K562 (cell line): ENCODE results near the gene CPZ. TPM values are rescaled to one million over a fixed set of nuclear protein-coding genes. Genes with fewer than 3 reads are reported as not detected.

Source experiments
- ATAC-seq: fragments of 200-7000 bp; cut with Tn5 transposase; 3 replicates; pipeline ENCODE4 v1.9.1; 2020; ENCODE audit warnings: moderate library complexity
- BruUV-seq: library from RNA; stranded (reverse); fragments of 400-500 nt; replicated peaks from 2 replicates; lab custom pipeline; 2021; lab: Mats Ljungman, UMichigan
- CTCF ChIA-PET: fragments of 300-600 bp; formaldehyde crosslinking; extraction: SDS; loops from one replicate; lab custom pipeline; 2021; ENCODE audit warnings: low intra/inter-chr PET ratio; lab: Yijun Ruan, JAX
- POLR2A ChIA-PET: fragments of 300-600, 350-650 bp; sonication (Branson Sonifier 250); formaldehyde crosslinking; extraction: SDS; loops from one replicate; lab custom pipeline; 2021; ENCODE audit warnings: antibody characterized with exemption, inconsistent platforms; lab: Yijun Ruan, JAX
- DNase-seq, 4 experiments: peaks; one replicate each; pipeline versions ENCODE4 v3.0.0 to v3.0.0-alpha.2; 2011 to 2018; ENCODE audit warnings: low spot score in 3 of 4, mixed read lengths in 3 of 4; ENCODE audit errors: extremely low read depth in 1 of 4
- FAIRE-seq: peaks from 2 replicates; lab custom pipeline; 2011; peaks lifted over from hg19 to GRCh38; lab: Jason Lieb, UNC
- H2AFZ ChIP-seq: 2 replicates; pipeline ENCODE4 v1.6.0; 2011; ENCODE audit warnings: low read depth, low read length, control low read depth, inconsistent platforms
- H3K27ac ChIP-seq: fragments of 200-600 bp; 3 replicates; pipeline ENCODE4 v1.8.0; 2011; ENCODE audit warnings: low read depth, mild to moderate bottlenecking, control low read depth, inconsistent platforms, low read length, moderate library complexity, mixed read lengths; ENCODE audit errors: extremely low read depth
- H3K27me3 ChIP-seq, 2 experiments: fragments of 300-600 bp in 1 of 2; 2 replicates in 1 of 2; 3 replicates in 1 of 2; pipeline versions ENCODE4 v1.6.0 to v1.8.0; 2011; ENCODE audit warnings: inconsistent platforms in 2 of 2, low read length in 2 of 2, mild to moderate bottlenecking in 1 of 2, mixed read lengths in 1 of 2, moderate library complexity in 1 of 2; ENCODE audit not compliant: control insufficient read depth in 2 of 2, insufficient read depth in 2 of 2
- H3K36me3 ChIP-seq: fragments of 300-600 bp; 3 replicates; pipeline ENCODE4 v1.8.0; 2011; ENCODE audit warnings: mild to moderate bottlenecking, low read length, inconsistent platforms; ENCODE audit not compliant: control insufficient read depth, insufficient read depth
- H3K4me1 ChIP-seq, 2 experiments: fragments of 200-600 bp in 1 of 2; replicated peaks in 1 of 2; 2 replicates in 1 of 2; 3 replicates in 1 of 2; pipeline versions ENCODE4 v1.5.1 to v1.8.0; 2011; ENCODE audit warnings: inconsistent platforms in 2 of 2, low read length in 2 of 2, mild to moderate bottlenecking in 1 of 2, mixed read lengths in 1 of 2, moderate library complexity in 1 of 2; ENCODE audit not compliant: control insufficient read depth in 2 of 2, insufficient read depth in 2 of 2
- H3K4me2 ChIP-seq: 2 replicates; pipeline ENCODE4 v1.6.1; 2011; ENCODE audit warnings: low read length, control low read depth, inconsistent platforms, mixed read lengths; ENCODE audit not compliant: insufficient read depth
- H3K4me3 ChIP-seq: fragments of 200-600 bp; sonication (generic), shearing (Covaris generic); 2 replicates; pipeline ENCODE4 v1.5.1; 2016; ENCODE audit warnings: control low read depth, inconsistent platforms
- H3K79me2 ChIP-seq: fragments of 200-600 bp; 3 replicates; pipeline ENCODE4 v1.8.0; 2011; ENCODE audit warnings: low read length, inconsistent platforms; ENCODE audit not compliant: control insufficient read depth, insufficient read depth
- H3K9ac ChIP-seq, 2 experiments: 2 replicates each; pipeline versions ENCODE4 v1.6.0 to v1.6.1; 2011; ENCODE audit warnings: low read depth in 2 of 2, low read length in 2 of 2, control low read depth in 1 of 2, inconsistent platforms in 1 of 2, mild to moderate bottlenecking in 1 of 2, mixed read lengths in 1 of 2; ENCODE audit not compliant: insufficient read depth in 1 of 2
- H3K9me1 ChIP-seq: one replicate; pipeline ENCODE4 v1.6.0; 2011; ENCODE audit warnings: inconsistent platforms, mild to moderate bottlenecking, low read length, moderate library complexity; ENCODE audit not compliant: control insufficient read depth, insufficient read depth
- H3K9me3 ChIP-seq: replicated peaks from 2 replicates; pipeline ENCODE4 v1.5.1; 2011; ENCODE audit warnings: low read depth, low read length, inconsistent platforms; ENCODE audit not compliant: control insufficient read depth, insufficient read depth
- H4K20me1 ChIP-seq: replicated peaks from 2 replicates; pipeline ENCODE4 v1.6.1; 2011; ENCODE audit warnings: low read length, inconsistent platforms, mixed read lengths; ENCODE audit not compliant: control insufficient read depth, insufficient read depth
- CBX3 ChIP-seq, 2 experiments: IDR thresholded peaks; 1 replicate in 1 of 2; 2 replicates in 1 of 2; pipeline ENCODE4 v1.6.1; 2012; ENCODE audit warnings: inconsistent platforms in 2 of 2, low read length in 2 of 2, borderline replicate concordance in 1 of 2, control low read depth in 1 of 2
- DDX20 ChIP-seq: fragments of 450-650 bp; IDR thresholded peaks from 2 replicates; pipeline ENCODE4 v1.6.1; 2016; ENCODE audit warnings: missing genetic modification characterization, low read depth, mild to moderate bottlenecking, missing compliant biosample characterization, moderate library complexity
- EWSR1 ChIP-seq: fragments of 450-650 bp; IDR thresholded peaks from 2 replicates; pipeline ENCODE4 v1.6.1; 2018; ENCODE audit warnings: borderline replicate concordance, mild to moderate bottlenecking, low read depth, moderate library complexity; ENCODE audit not compliant: partially characterized antibody
- IRF9 ChIP-seq: fragments of 450-650 bp; IDR thresholded peaks from 2 replicates; pipeline ENCODE4 v1.6.1; 2016; ENCODE audit warnings: missing biosample characterization, missing genetic modification characterization
- KAT7 ChIP-seq: sonication (generic); formaldehyde crosslinking; IDR thresholded peaks from 2 replicates; pipeline ENCODE4 v1.8.0; 2022; ENCODE audit warnings: missing genetic modification reagents, mild to moderate bottlenecking, borderline replicate concordance
- LARP7 ChIP-seq: fragments of 450-650 bp; IDR thresholded peaks from 2 replicates; pipeline ENCODE4 v1.6.1; 2016
- MAFG ChIP-seq: fragments of 450-650 bp; conservative IDR thresholded peaks from 2 replicates; pipeline ENCODE4 v1.6.1; 2016; ENCODE audit warnings: missing genetic modification characterization, missing compliant biosample characterization
- MAFK ChIP-seq: IDR thresholded peaks from 2 replicates; pipeline ENCODE4 v1.6.1; 2011; ENCODE audit warnings: low read length, improper control_type of control experiment
- MXI1 ChIP-seq: IDR thresholded peaks from 2 replicates; pipeline ENCODE4 v1.6.1; 2011; ENCODE audit warnings: low read depth, mild to moderate bottlenecking, improper control_type of control experiment, low read length
- SLC30A9 ChIP-seq: fragments of 250-450 bp; sonication (Bioruptor Pico); IDR thresholded peaks from 2 replicates; pipeline ENCODE4 v1.8.0; 2022; ENCODE audit warnings: mild to moderate bottlenecking, moderate library complexity
- TCF3 ChIP-seq: sonication (generic); formaldehyde crosslinking; IDR thresholded peaks from 2 replicates; pipeline ENCODE4 v1.4.0; 2020; ENCODE audit warnings: mild to moderate bottlenecking, missing genetic modification reagents
- THRA ChIP-seq: fragments of 450-650 bp; IDR thresholded peaks from 2 replicates; pipeline ENCODE4 v1.6.1; 2017; ENCODE audit warnings: mild to moderate bottlenecking, moderate library complexity
- ZNF175 ChIP-seq: fragments of 200-800 bp; sonication (Bioruptor generic); IDR thresholded peaks from 2 replicates; pipeline ENCODE4 v1.6.1; 2016; ENCODE audit warnings: low read depth, mild to moderate bottlenecking, missing genetic modification characterization, missing compliant biosample characterization
- ZNF449 ChIP-seq: fragments of 250-450 bp; sonication (Bioruptor Pico); IDR thresholded peaks from 2 replicates; pipeline ENCODE4 v1.8.0; 2022; ENCODE audit warnings: moderate library complexity, mild to moderate bottlenecking, inconsistent platforms
- ZZZ3 ChIP-seq: fragments of 450-650 bp; IDR thresholded peaks from 2 replicates; pipeline ENCODE4 v1.6.1; 2016; ENCODE audit warnings: antibody characterized with exemption, mild to moderate bottlenecking, moderate library complexity
- WGBS: fragments of 100-300 bp; shearing (Covaris generic); methylation state at CpG from one replicate; pipeline ENCODE4 v1.1.6; 2016; ENCODE audit warnings: low coverage, mixed read lengths; ENCODE audit not compliant: insufficient coverage; ENCODE audit errors: missing lambda C conversion rate; 5-methylcytosine and 5-hydroxymethylcytosine counted together
- in situ Hi-C: fragments of 300-500 bp; cut with MboI; formaldehyde crosslinking; loops from 4 replicates; pipeline ENCODE4 v1.15.0; 2018; ENCODE audit warnings: inconsistent platforms, mixed read lengths
- intact Hi-C: fragments of 100-400 bp; cut with micrococcal nuclease; formaldehyde crosslinking; loops from 2 replicates; pipeline ENCODE4 v1.14.2; 2022
- polyA plus RNA-seq, 8 experiments: library from polyadenylated mRNA; depleted of rRNA in 4 of 8; stranded (reverse) in 5 of 8; unstranded in 3 of 8; fragments of >200 nt; fragmentation: Nextera tagmentation in 2 of 8; fragmentation: Illumina TruSeq in 1 of 8; extraction: Ambion mirVana in 2 of 8; extraction: Trizol in 1 of 8; gene quantifications; 2 replicates each; pipeline versions ENCODE4 v1.2.1 to v1.2.3, GENCODE V29; 2011 to 2014; ENCODE audit warnings: inconsistent platforms in 1 of 8, missing spikeins in 1 of 8
- total RNA-seq, 7 experiments: library from RNA; depleted of rRNA in 6 of 7; stranded (reverse); fragments of >200 nt in 6 of 7; fragmentation: Illumina TruSeq in 2 of 7; extraction: Trizol in 2 of 7; gene quantifications; 2 replicates each; pipeline versions ENCODE4 v1.2.1 to v1.2.3, GENCODE V29; 2011 to 2021; ENCODE audit warnings: low replicate concordance in 1 of 7
- TF ChIP-seq, protein P1 (sequence below): fragments of 250-450 bp; sonication (Bioruptor Pico); IDR thresholded peaks from 2 replicates; pipeline ENCODE4 v1.8.0; 2021; ENCODE audit warnings: moderate library complexity, mild to moderate bottlenecking, inconsistent platforms
- TF ChIP-seq, protein P2 (sequence below): fragments of 450-650 bp; formaldehyde crosslinking; IDR thresholded peaks from 2 replicates; pipeline ENCODE4 v1.4.0; 2020; ENCODE audit warnings: mild to moderate bottlenecking, moderate library complexity

The CPZ gene
- total and polyA plus RNA-seq, 9 of the 15 experiments (the other 6 are each of a cell fraction or from before 2014, with no cell fraction given), result 0.06 to 2.2 (median 1.2) TPM; not detected in 1

DNA sequence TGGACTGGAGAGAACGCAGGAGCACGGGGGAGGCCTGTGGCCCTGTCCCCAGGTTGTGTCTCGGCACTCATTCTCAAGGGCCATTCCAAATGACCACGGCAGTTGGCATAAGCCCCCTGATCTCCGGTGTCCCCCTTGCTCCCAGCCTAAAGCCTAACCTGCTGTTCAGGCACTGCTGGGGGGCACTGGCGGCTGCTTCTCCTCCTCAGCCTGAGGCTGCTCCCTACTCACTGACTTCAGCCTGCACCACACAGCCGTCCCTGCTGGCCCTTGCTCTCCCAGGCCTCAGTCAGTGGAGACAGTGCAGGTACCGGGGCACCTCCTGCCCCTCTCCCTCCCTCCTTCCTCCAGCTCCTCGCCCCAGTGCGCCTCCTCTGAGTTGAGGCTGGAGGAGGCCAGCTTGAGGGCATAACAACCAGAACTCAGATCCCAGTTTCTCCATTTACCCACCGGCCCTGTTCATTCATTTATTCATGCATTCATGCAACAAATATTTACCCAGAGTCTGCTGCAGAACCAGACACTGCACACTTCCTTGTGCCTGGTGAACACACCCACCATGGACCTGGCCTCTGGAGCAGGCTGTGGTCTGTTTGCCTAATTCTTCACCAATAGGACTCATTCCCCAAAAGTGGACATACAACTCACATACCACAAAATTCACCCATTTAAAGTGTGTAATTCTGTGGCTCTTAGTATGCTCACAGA lies 65.0 kb downstream of the CPZ start:
- Histone ChIP-seq H3K9me1 (no peaks in the 10 kb centered on the region), H3K4me1 (no peaks in the 10 kb centered on the region), H3K9ac (no peak overlapping the region; a peak in 1 of 4 replicates), H3K27me3 (peaks cover under 1 to 37% of the 10 kb centered on the region in 2 experiments; a peak in 3 of 5 replicates), H3K79me2 (no peaks in the 10 kb centered on the region), H2AFZ (no peak overlapping the region), H3K4me2 (no peak overlapping the region), H4K20me1 (no peaks in the 10 kb centered on the region; the same call in 1 of the 2 replicates), H3K27ac (no peak overlapping the region), H3K9me3 (no peaks in the 10 kb centered on the region), H3K36me3 (no peaks in the 10 kb centered on the region), H3K4me3 (no peak overlapping the region)
- intact Hi-C loops (no loop called here), in situ Hi-C loops (no loop called here)
- no TSS peak for BruUV-seq
- ChIA-PET POLR2A (no interaction called here), CTCF (no interaction called here)
- DNase-seq (no peak), ATAC-seq (no peak), FAIRE-seq (no peak)
- under 1% methylated on average over 11 of the region's 11 CpGs for WGBS
- TF ChIP-seq ZNF449 (CRISPR knock-in tag), result no peak
- no peak for TF ChIP-seq CBX3 (IDR thresholded peaks at IDR 0.05; ENCODE audit: borderline replicate concordance in 1 of 2, low read length in 2 of 2)
- TF ChIP-seq KAT7, result no peak
- TF ChIP-seq MAFG (tag), result no peak
- TF ChIP-seq EWSR1, result no peak
- no peak for TF ChIP-seq ZNF175 (CRISPR knock-in tag)
- TF ChIP-seq IRF9 (tag), result no peak
- TF ChIP-seq THRA, result no peak
- TF ChIP-seq, protein P1, sequence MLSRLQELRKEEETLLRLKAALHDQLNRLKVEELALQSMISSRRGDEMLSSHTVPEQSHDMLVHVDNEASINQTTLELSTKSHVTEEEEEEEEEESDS, result no peak
- TF ChIP-seq DDX20 (tag), result no peak
- no peak for TF ChIP-seq ZZZ3
- TF ChIP-seq, protein P2, sequence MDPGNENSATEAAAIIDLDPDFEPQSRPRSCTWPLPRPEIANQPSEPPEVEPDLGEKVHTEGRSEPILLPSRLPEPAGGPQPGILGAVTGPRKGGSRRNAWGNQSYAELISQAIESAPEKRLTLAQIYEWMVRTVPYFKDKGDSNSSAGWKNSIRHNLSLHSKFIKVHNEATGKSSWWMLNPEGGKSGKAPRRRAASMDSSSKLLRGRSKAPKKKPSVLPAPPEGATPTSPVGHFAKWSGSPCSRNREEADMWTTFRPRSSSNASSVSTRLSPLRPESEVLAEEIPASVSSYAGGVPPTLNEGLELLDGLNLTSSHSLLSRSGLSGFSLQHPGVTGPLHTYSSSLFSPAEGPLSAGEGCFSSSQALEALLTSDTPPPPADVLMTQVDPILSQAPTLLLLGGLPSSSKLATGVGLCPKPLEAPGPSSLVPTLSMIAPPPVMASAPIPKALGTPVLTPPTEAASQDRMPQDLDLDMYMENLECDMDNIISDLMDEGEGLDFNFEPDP (CRISPR knock-in tag), result no peak
- TF ChIP-seq MXI1, result no peak
- TF ChIP-seq TCF3 (CRISPR knock-in tag), result no peak
- no peak for TF ChIP-seq MAFK
- no peak for TF ChIP-seq LARP7
- TF ChIP-seq SLC30A9 (CRISPR knock-in tag), result no peak
